Measurements from ENCODE around the gene ZNF778.
"Not testable (repeated sequence)": the region's sequence is repeated elsewhere in the genome, so short reads cannot be mapped to it uniquely, and the experiment has no call there.

ZNF778 gene

GRCh38 chr16:89256651-89257254 is 39.2 kb downstream of the ZNF778 start:
- DNase-seq (ENCODE audit: low read depth in 2 of 2): peak; percentile 72 to 81

- no peak for DNase-seq (ENCODE audit: low read depth in 2 of 2)
Measured at GRCh38 chr16:89257281-89257731, 39.8 kb downstream of the ZNF778 start.

GRCh38 chr16:89257757-89258465 is 40.4 kb downstream of the ZNF778 start:
- no peak for DNase-seq (ENCODE audit: low read depth in 2 of 2)

GRCh38 chr16:89259901-89260300 is 42.4 kb downstream of the ZNF778 start:
- DNase-seq (ENCODE audit: low read depth in 2 of 2): not testable (repeated sequence)

- DNase-seq (ENCODE audit: low read depth in 2 of 2): no peak
Measured at GRCh38 chr16:89261691-89262563, 44.4 kb downstream of the ZNF778 start.

- no peak for DNase-seq (ENCODE audit: low read depth in 2 of 2)
Measured at GRCh38 chr16:89264800-89265550, 47.5 kb downstream of the ZNF778 start.

- no peak for DNase-seq (ENCODE audit: low read depth in 2 of 2)
Measured at GRCh38 chr16:89265647-89266046, 48.1 kb downstream of the ZNF778 start.

GRCh38 chr16:89266521-89267134 is 49.1 kb downstream of the ZNF778 start:
- DNase-seq (ENCODE audit: low read depth in 2 of 2): no peak

- not testable (repeated sequence) for DNase-seq (ENCODE audit: low read depth in 2 of 2)
Measured at GRCh38 chr16:89267746-89268145, 50.2 kb downstream of the ZNF778 start.

- DNase-seq (ENCODE audit: low read depth in 2 of 2): no peak
Measured at GRCh38 chr16:89268585-89268984, 51.1 kb downstream of the ZNF778 start.

GRCh38 chr16:89268987-89269735 is 51.7 kb downstream of the ZNF778 start:
- DNase-seq (ENCODE audit: low read depth in 2 of 2): no peak

- no peak for DNase-seq (ENCODE audit: low read depth in 2 of 2)
Measured at GRCh38 chr16:89269805-89270665, 52.5 kb downstream of the ZNF778 start.

- DNase-seq (ENCODE audit: low read depth in 2 of 2): no peak
Measured at GRCh38 chr16:89270666-89271345, 53.3 kb downstream of the ZNF778 start.

GRCh38 chr16:89272631-89273030 is 55.1 kb downstream of the ZNF778 start:
- no peak for DNase-seq (ENCODE audit: low read depth in 2 of 2)

GRCh38 chr16:89273741-89274472 is 56.4 kb downstream of the ZNF778 start:
- no peak for DNase-seq (ENCODE audit: low read depth in 2 of 2)

GRCh38 chr16:89274561-89275283 is 57.2 kb downstream of the ZNF778 start:
- no peak for DNase-seq (ENCODE audit: low read depth in 2 of 2)

GRCh38 chr16:89275284-89275584 is 57.7 kb downstream of the ZNF778 start:
- no peak for DNase-seq (ENCODE audit: low read depth in 2 of 2)
